CD4-positive, alpha-beta T cell treated with Interleukin-6 at 100 ng/mL for 8 hours (primary cell): ENCODE results near the gene DCAF15.

Source experiments
- DNase-seq: peaks from one replicate; pipeline ENCODE4 v3.0.0-alpha.2; 2020; ENCODE audit warnings: mixed read lengths, low spot score

Gene DCAF15

DNA sequence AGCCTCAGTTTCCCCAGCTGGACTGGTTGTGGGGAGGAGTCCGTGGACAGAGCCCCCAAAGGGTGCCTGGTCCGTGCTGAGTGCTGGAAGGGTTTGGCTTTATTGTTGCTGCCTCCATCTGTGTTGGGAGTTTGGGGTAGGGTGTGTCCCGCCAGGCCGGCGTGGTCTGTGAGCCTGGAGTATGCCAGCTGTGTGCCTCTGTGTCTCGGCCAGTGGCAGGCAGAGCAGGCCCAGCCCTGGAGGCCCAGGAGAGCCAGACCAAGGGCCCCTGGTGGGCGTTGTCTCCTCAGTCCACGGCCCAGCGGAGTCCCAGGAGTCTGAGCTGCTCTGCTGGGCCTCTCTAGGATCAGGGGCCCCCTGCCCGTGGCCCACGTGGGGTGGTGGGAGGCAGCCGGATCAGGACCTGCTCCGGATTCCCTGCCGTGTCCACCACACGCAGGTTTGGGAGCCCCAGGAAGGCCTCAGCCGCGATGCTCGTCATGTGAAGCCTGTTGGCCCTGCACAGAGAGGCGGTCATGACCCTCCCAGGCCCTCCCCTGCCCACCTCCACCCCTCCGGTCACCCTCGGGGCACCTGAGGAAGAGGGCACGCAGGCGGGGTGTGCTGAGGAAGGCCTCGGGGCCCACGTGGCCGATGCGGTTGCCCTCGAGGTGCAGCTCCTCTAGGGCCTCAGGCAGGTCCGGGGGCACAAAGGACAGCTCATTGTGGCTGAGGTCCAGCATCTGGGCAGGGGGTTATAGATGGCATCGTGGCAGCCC is 20.7 kb upstream of the DCAF15 start:
- DNase-seq, result no peak

GRCh38 chr19:13932149-13932637 is 20.1 kb upstream of the DCAF15 start:
- DNase-seq, result no peak

GRCh38 chr19:13932911-13933393 is 19.4 kb upstream of the DCAF15 start:
- no peak for DNase-seq

DNA sequence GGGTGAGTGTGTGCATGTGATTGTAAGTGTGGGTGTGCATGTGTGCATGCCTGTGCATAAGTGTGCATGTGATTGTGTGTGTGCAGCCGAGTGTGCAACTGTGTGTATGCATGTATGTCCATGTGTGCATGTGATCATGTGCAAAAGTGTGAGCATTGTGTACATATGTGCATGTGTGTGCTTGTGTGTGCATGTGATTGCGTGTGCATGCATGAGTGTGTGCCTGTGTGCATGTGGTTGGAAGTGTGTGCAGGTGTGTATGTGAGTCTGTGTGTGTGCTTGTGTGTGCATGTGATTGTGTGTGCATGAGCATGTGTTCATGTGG is 17.6 kb upstream of the DCAF15 start:
- DNase-seq, result no peak

- no peak for DNase-seq
Observed at GRCh38 chr19:13935765-13936510, 16.4 kb upstream of the DCAF15 start.

DNA sequence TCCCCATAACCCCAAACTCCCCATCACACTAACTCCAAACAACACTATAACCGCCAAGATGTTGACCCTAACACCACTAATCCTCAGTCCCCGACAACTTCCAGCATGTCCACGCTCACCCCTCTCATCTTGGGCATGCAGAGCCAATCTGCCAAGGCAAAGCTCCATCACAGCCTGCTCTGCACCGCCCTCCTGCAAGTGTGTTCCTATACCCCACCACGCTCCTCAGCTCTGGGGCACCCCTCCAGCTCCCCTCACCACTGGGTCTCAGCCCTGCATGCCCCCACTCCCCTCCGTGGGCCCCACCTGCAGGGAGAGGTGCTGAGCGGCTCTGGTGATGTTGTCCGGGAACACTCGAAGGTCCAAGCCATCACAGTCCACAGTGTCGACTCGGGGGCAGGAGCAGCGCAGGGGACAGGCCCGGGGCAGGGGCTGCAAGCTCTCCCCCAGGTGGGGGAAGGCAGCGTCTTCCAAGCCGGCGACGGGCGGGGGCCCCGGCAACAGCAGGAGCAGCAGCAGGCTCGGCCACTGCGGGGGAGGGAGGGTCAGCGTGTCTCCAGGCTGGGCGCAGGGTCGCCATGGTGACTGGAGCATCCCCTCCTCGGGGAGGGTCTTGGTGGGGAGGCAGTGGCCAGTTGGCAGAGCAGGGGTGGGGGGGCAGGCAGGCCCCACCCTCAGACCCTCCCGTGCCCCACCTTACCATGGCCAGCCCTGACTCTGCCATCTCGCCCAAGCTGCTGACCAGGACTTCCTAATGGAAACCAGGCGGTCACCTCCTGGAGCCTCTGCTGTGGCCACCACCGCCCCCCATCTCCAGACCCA is 14.6 kb upstream of the DCAF15 start:
- DNase-seq, result no peak

- DNase-seq, result no peak
Observed at GRCh38 chr19:13938301-13939064, 13.8 kb upstream of the DCAF15 start, which contains the start of gene PODNL1. Gene PODNL1, minus strand, starts transcription at chr19:13938417. Its CDS starts 236 bp downstream, at chr19:13938181.

DNA sequence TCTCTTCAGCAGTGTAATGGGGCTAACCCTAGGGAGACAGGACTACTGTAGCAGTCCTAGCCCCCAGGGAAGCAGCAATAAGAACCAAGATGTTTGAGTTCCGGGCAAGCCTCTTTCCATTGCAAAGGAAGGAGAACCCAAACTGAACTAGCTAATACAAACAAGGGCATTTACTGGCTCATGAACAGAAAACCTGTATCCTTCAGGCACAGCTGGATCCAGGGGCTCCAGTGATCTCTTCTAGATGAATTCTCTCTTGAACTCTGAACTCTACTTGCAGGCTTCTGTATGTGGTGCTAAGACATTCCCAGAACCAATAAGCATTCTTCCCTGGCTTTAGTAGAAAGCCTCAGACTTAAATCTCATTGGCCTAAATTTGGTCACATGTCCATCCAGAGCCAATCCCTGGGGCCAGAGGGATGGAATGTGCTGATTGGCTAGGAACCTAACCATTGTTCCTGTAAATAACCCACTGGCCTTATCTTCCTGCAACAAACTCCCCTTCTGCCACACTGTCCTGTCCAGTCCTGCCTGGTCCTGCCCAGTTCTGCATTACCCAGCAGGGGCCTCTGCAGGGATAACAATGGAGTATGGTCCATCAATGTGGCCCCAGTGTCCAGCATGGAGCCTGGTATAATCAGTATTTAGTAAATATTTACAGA is 10.2 kb upstream of the DCAF15 start:
- DNase-seq, result no peak

GRCh38 chr19:13946414-13946813 is 5.9 kb upstream of the DCAF15 start:
- no peak for DNase-seq

- DNase-seq, result no peak
Observed at GRCh38 chr19:13951043-13951442, 1.3 kb upstream of the DCAF15 start.

DNA sequence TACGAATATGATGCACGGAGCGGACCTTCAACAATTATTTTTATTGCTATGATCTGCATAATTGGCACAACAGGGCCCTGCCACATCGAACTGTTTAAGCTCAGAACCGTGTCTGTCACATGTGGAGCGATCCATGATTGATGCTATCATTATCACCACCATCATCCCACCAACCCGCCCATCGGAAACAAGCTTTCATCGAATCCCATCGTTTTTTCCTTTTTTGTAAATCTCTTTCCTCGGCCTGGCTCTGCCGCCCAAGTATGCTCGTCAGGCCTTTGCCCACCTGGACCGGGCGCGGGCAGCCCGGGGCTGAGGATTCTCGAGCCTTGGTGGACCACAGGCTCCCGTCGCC is 533 bp upstream of the DCAF15 start:
- DNase-seq, result no peak

DNA sequence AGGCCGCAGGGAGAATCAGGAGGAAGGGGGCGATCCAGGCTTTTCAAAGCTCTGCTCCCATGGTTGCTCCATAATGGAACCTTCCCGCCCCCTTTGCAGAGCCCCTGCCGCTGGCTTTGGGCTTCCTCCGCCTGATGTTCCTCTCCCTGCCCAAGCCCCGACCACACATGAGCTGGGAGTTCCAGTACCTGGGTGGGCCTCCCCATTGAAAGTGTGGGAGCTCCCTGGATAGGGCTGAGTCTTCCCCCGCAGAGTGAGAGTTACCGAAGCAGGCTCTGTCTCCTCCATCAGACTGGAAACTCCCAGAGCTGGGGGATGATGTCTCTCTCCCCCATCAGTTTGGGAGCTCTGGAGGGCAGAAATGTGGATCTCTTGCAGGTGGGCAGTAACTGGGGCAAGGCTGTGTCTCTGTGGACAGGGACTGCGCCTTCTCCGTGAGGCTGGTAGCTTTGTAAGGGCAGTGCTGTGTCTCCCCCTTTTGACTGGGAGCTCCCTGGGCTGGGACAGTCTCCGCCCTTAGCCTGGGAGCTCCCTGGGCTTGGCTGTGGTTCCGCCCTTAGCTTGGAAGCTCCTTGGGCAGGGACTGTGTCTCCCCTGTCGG is 722 bp downstream of the DCAF15 start:
- no peak for DNase-seq

DNA sequence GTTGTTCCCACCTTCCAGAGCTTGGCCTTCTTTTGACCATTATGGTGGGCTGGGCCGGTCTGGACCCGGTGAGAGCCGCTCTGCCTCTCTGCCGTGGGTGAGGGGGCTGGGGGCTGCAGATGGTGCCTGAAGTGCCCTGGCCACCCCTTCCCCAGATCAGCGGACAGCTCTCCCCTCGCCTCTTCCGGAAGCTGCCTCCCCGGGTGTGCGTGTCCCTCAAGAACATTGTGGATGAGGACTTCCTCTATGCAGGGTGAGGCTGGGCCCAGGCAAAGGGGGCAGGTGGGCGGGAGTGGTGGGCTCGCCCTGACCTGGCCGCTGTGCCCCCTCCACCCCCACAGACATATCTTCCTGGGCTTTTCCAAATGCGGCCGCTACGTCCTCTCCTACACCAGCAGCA is 1.9 kb downstream of the DCAF15 start:
- no peak for DNase-seq

DNA sequence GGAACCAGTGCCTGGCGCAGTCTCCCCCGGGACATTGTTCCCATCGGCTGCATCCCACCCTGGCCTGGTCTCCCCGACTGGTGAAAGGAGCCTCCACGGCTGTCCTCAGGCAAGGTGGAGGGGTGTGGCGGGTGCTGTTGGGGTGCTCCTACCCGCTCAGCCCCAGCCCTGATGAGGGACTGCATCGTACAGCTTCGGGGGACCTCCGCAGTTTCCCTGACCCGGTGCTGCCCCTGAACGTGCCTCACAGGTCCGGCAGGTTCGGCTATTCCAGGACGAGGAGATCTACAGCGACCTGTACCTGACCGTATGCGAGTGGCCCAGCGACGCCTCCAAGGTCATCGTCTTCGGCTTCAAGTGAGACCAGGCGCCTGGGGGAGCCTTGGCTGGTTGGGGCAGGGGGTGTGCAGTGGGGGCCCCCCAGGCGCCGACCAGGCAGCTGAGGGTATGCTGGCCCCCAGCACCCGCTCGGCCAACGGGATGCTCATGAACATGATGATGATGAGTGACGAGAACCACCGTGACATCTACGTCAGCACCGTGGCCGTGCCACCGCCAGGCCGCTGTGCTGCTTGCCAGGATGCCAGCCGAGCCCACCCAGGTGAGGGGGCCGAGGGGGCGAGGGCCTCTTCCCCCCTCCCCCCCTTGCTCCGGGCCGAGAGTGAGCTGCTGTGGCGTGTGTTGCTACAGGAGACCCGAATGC is 3.5 kb downstream of the DCAF15 start:
- no peak for DNase-seq

DNA sequence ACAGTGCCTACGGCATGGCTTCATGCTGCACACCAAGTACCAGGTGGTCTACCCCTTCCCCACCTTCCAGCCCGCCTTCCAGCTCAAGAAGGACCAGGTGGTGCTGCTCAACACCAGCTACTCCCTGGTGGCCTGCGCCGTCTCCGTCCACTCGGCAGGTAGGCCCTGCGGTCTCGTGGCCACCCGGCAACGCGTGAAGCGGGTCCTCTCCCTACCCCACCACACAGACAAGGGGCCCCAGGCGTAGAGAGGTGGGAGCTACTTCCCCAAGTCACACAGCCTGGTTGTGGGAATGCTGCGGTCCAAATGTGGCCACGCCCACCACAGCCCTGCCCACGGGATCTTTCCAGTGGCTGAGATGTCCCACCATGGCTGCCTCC is 4.0 kb downstream of the DCAF15 start:
- DNase-seq, result no peak

- no peak for DNase-seq
Observed at GRCh38 chr19:13957051-13957450, 4.7 kb downstream of the DCAF15 start.

DNA sequence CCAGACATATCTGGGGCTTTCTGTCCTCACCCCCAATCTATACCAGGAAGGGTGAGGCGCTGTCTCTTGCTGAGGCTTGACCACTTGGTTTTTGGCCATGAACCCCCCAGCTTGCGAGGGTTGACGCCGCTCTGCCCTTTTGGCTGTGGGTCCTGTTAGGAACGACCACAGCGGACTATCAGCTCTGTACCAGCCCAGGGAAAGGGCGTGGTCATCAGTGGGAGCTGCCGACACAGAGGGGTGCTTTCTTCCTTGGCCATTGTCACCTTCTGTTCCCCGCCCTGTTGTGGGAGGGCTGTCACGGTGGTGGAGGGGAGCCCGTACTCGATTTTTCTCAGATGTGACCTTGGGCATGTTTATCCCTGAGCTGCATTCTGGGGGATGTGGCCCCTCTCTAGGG is 5.7 kb downstream of the DCAF15 start:
- DNase-seq, result no peak

- DNase-seq, result no peak
Observed at GRCh38 chr19:13959141-13959961, 7.0 kb downstream of the DCAF15 start.
